ENCODE results near the gene TRIM73. TPM values are rescaled to one million over a fixed set of nuclear protein-coding genes. Genes with fewer than 3 reads are reported as not detected.
"Not testable (repeated sequence)": the region's sequence is repeated elsewhere in the genome, so short reads cannot be mapped to it uniquely, and the experiment has no call there.

Gene TRIM73
- total and polyA plus RNA-seq, 2 donors (not counting 3 experiments of a cell fraction or from before 2014, with no cell fraction given): 1.6 to 2.0 TPM

DNA sequence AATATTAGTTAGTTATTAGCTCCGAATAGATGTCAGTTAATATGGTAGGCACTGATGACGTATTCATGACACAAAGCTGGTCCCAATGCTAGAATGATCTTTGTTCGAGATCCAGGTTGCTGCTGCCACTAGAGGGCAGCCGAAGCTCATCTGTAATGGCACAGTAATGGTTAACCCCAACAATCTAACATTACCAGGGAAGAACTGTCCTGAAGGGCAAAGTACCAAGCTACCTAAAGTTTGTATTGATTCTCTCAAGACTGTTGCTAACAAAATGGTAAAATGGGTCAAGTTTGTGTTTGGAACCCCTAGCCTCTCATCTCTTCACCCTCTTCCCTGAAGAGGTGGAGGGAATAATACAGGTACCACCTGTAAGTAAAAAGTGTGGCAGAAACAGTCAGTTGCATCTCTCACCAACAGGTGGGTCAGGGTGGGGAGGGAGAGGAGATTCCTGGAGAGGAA, 57.1 kb downstream of the TRIM73 start:
- H3K4me3 ChIP-seq (replicated peaks in 1 of 3; ENCODE audit: insufficient read depth in 1 of 3, low read depth in 1 of 3, low read length in 3 of 3); H3K27ac ChIP-seq (ENCODE audit: insufficient read depth, low read depth, low read length); H3K9ac ChIP-seq (replicated peaks; ENCODE audit: extremely low read depth, insufficient read depth, low read length); H3K27me3 ChIP-seq (ENCODE audit: control insufficient read depth in 2 of 2, insufficient read depth in 2 of 2, low read length in 2 of 2); BruUV-seq (replicated peaks); H3K79me2 ChIP-seq (ENCODE audit: control insufficient read depth, insufficient read depth, low read length); H3K9me1 ChIP-seq (replicated peaks; ENCODE audit: control insufficient read depth, extremely low read depth, insufficient read depth, low read length); H3K36me3 ChIP-seq (ENCODE audit: control insufficient read depth in 2 of 2, extremely low read depth in 1 of 2, insufficient read depth in 2 of 2, low read length in 2 of 2); POLR2A ChIA-PET; H3K4me1 ChIP-seq (ENCODE audit: control insufficient read depth, extremely low read depth, insufficient read depth, low read length); dilution Hi-C loops (cut with MboI; ENCODE audit: extremely low pct_ligation_motif_present, low sequenced_read_pairs); H2AFZ ChIP-seq (ENCODE audit: low read depth, low read length); intact Hi-C loops (cut with micrococcal nuclease); H4K20me1 ChIP-seq (replicated peaks; ENCODE audit: control insufficient read depth, extremely low read depth, insufficient read depth, low read length); H3K4me2 ChIP-seq (ENCODE audit: insufficient read depth, low read length); H3K9me3 ChIP-seq (replicated peaks; ENCODE audit: control insufficient read depth, insufficient read depth, low read length); DNase-seq (ENCODE audit: low read depth, low spot score): not testable (repeated sequence)
- CTCF ChIA-PET: interaction anchor here (2.0 kb wide), 1 partner anchor 310 kb away, joined by 8 read pairs; no protein-coding TSS in a partner anchor
- TF ChIP-seq, protein P1, sequence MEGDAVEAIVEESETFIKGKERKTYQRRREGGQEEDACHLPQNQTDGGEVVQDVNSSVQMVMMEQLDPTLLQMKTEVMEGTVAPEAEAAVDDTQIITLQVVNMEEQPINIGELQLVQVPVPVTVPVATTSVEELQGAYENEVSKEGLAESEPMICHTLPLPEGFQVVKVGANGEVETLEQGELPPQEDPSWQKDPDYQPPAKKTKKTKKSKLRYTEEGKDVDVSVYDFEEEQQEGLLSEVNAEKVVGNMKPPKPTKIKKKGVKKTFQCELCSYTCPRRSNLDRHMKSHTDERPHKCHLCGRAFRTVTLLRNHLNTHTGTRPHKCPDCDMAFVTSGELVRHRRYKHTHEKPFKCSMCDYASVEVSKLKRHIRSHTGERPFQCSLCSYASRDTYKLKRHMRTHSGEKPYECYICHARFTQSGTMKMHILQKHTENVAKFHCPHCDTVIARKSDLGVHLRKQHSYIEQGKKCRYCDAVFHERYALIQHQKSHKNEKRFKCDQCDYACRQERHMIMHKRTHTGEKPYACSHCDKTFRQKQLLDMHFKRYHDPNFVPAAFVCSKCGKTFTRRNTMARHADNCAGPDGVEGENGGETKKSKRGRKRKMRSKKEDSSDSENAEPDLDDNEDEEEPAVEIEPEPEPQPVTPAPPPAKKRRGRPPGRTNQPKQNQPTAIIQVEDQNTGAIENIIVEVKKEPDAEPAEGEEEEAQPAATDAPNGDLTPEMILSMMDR (IDR thresholded peaks at IDR 0.05; ENCODE audit: extremely low read depth in 1 of 2, insufficient read depth in 1 of 2, low read depth in 1 of 2, low read length in 2 of 2): peak; percentile 7 to 25
- peak; percentile 92 for FAIRE-seq

Small RNA genes lying within 50 kb of the gene (small RNA-seq; reads per million reads assigned to genes)
- gene RF00019 (ENCODE audit: insufficient read depth, insufficient read length, low read depth, low replicate concordance): not detected

Other genes starting within 250 kb of the TRIM73 start
- gene POM121C, start 90.7 kb downstream of the TRIM73 start, total RNA-seq: 45.6 and 50.3 TPM in 2 replicates
- gene POM121C, start 90.7 kb downstream of the TRIM73 start, polyA plus RNA-seq: 10.3 and 15.4 TPM in 2 replicates
- 0.16 TPM in 1 of 2 replicates, not detected in the other for gene SPDYE5, start 96.7 kb downstream of the TRIM73 start, total RNA-seq
- gene SPDYE5, start 96.7 kb downstream of the TRIM73 start, polyA plus RNA-seq: 0.05 TPM in 1 of 2 replicates, not detected in the other